ENCODE data around the gene MACROD2.

MACROD2 gene

DNA sequence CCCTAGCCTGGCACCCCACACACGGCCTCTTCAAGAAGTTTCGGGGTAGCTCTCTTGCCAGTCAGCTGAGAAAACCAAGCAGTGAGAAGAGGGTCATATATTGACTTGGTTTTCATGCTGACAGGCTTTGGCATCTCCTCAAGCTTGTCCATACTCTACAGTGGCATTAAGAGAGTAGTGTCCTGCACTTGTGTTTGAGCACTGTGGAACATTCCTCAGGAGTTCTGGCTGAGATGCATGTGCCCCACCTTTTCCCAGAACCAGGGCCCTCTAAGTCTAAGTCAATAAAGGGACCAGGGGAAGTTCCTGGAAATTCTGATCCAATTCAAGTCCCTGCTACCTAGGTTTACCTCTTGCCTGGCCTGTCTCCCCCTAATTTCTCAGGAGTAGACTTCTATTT lies 886.2 kb downstream of the MACROD2 start:
- H3K4me1 ChIP-seq (ENCODE audit: control insufficient read depth, insufficient read depth, low read length), result no peaks in the 10 kb centered on the region
- WGBS, 2 experiments, result 91 to 93% methylated on average over 2 of the region's 2 CpGs
- no peaks in the 10 kb centered on the region for H3K36me3 ChIP-seq (ENCODE audit: control insufficient read depth, insufficient read depth, low read length)
- H3K4me3 ChIP-seq (ENCODE audit: insufficient read depth, low read depth, low read length), result no peak overlapping the region
- no peaks in the 10 kb centered on the region for H3K9me3 ChIP-seq (ENCODE audit: control insufficient read depth, low read length)
- H3K27ac ChIP-seq (ENCODE audit: insufficient read depth, low read depth, low read length, poor library complexity, severe bottlenecking), result no peak overlapping the region
- no peaks in the 10 kb centered on the region for H3K27me3 ChIP-seq (ENCODE audit: control insufficient read depth, insufficient read depth, low read length, poor library complexity, severe bottlenecking)

DNA sequence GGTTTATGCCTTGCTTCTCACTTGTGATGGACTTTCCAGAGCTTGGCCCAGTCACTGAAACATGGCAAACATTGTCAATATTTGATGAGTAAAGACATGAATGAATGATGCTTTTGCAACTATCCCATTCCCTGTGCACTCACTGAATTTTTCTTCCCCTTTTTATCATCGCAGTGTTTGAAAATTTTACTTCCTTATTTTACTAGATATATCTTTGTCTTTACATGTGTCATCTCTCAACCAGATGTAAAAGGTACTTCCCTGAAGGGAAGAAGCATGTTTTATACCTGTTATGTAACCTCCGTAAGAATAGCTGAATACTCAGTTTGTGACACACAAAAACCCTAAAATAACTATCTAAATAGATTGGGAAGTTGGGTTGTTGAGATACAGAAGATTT lies 886.8 kb downstream of the MACROD2 start:
- H3K4me1 ChIP-seq (ENCODE audit: control insufficient read depth, insufficient read depth, low read length), result no peaks in the 10 kb centered on the region
- no peak overlapping the region for H3K4me3 ChIP-seq (ENCODE audit: insufficient read depth, low read depth, low read length)
- H3K27ac ChIP-seq (ENCODE audit: insufficient read depth, low read depth, low read length, poor library complexity, severe bottlenecking), result no peak overlapping the region
- WGBS, 2 experiments, result 70% methylated on average over 2 of the region's 2 CpGs; no CpG with 5 or more reads in 1 of the 2 experiments
- H3K36me3 ChIP-seq (ENCODE audit: control insufficient read depth, insufficient read depth, low read length), result no peaks in the 10 kb centered on the region
- H3K27me3 ChIP-seq (ENCODE audit: control insufficient read depth, insufficient read depth, low read length, poor library complexity, severe bottlenecking), result no peaks in the 10 kb centered on the region
- H3K9me3 ChIP-seq (ENCODE audit: control insufficient read depth, low read length), result no peaks in the 10 kb centered on the region

GRCh38 chr20:14882846-14883245 lies 887.5 kb downstream of the MACROD2 start:
- no peaks in the 10 kb centered on the region for H3K4me1 ChIP-seq (ENCODE audit: control insufficient read depth, insufficient read depth, low read length)
- no peaks in the 10 kb centered on the region for H3K9me3 ChIP-seq (ENCODE audit: control insufficient read depth, low read length)
- no peaks in the 10 kb centered on the region for H3K36me3 ChIP-seq (ENCODE audit: control insufficient read depth, insufficient read depth, low read length)
- H3K27ac ChIP-seq (ENCODE audit: insufficient read depth, low read depth, low read length, poor library complexity, severe bottlenecking), result no peak overlapping the region
- H3K4me3 ChIP-seq (ENCODE audit: insufficient read depth, low read depth, low read length), result no peak overlapping the region
- no peaks in the 10 kb centered on the region for H3K27me3 ChIP-seq (ENCODE audit: control insufficient read depth, insufficient read depth, low read length, poor library complexity, severe bottlenecking)

GRCh38 chr20:14883324-14883723 lies 888.0 kb downstream of the MACROD2 start:
- H3K27ac ChIP-seq (ENCODE audit: insufficient read depth, low read depth, low read length, poor library complexity, severe bottlenecking), result no peak overlapping the region
- no peaks in the 10 kb centered on the region for H3K4me1 ChIP-seq (ENCODE audit: control insufficient read depth, insufficient read depth, low read length)
- H3K9me3 ChIP-seq (ENCODE audit: control insufficient read depth, low read length), result no peaks in the 10 kb centered on the region
- no peak overlapping the region for H3K4me3 ChIP-seq (ENCODE audit: insufficient read depth, low read depth, low read length)
- WGBS, 2 experiments, result 86 to 96% methylated on average over 1 of the region's 1 CpG
- H3K27me3 ChIP-seq (ENCODE audit: control insufficient read depth, insufficient read depth, low read length, poor library complexity, severe bottlenecking), result no peaks in the 10 kb centered on the region
- H3K36me3 ChIP-seq (ENCODE audit: control insufficient read depth, insufficient read depth, low read length), result no peaks in the 10 kb centered on the region

- no peaks in the 10 kb centered on the region for H3K36me3 ChIP-seq (ENCODE audit: control insufficient read depth, insufficient read depth, low read length)
- H3K27ac ChIP-seq (ENCODE audit: insufficient read depth, low read depth, low read length, poor library complexity, severe bottlenecking), result no peak overlapping the region
- no peaks in the 10 kb centered on the region for H3K27me3 ChIP-seq (ENCODE audit: control insufficient read depth, insufficient read depth, low read length, poor library complexity, severe bottlenecking)
- H3K9me3 ChIP-seq (ENCODE audit: control insufficient read depth, low read length), result no peaks in the 10 kb centered on the region
- WGBS, 2 experiments, result 93 to 100% methylated on average over 1 of the region's 1 CpG
- no peaks in the 10 kb centered on the region for H3K4me1 ChIP-seq (ENCODE audit: control insufficient read depth, insufficient read depth, low read length)
- no peak overlapping the region for H3K4me3 ChIP-seq (ENCODE audit: insufficient read depth, low read depth, low read length)
These were observed 890.3 kb downstream of the MACROD2 start for GRCh38 chr20:14885661-14886060.

- no peaks in the 10 kb centered on the region for H3K9me3 ChIP-seq (ENCODE audit: control insufficient read depth, low read length)
- H3K4me1 ChIP-seq (ENCODE audit: control insufficient read depth, insufficient read depth, low read length), result no peaks in the 10 kb centered on the region
- no peaks in the 10 kb centered on the region for H3K27me3 ChIP-seq (ENCODE audit: control insufficient read depth, insufficient read depth, low read length, poor library complexity, severe bottlenecking)
- H3K4me3 ChIP-seq (ENCODE audit: insufficient read depth, low read depth, low read length), result no peak overlapping the region
- WGBS, 2 experiments, result 84 to 85% methylated on average over 3 of the region's 3 CpGs
- no peaks in the 10 kb centered on the region for H3K36me3 ChIP-seq (ENCODE audit: control insufficient read depth, insufficient read depth, low read length)
- H3K27ac ChIP-seq (ENCODE audit: insufficient read depth, low read depth, low read length, poor library complexity, severe bottlenecking), result no peak overlapping the region
These were observed 892.8 kb downstream of the MACROD2 start for GRCh38 chr20:14888134-14888533.

GRCh38 chr20:14889496-14890255 lies 894.4 kb downstream of the MACROD2 start:
- no peaks in the 10 kb centered on the region for H3K4me1 ChIP-seq (ENCODE audit: control insufficient read depth, insufficient read depth, low read length)
- H3K4me3 ChIP-seq (ENCODE audit: insufficient read depth, low read depth, low read length), result no peak overlapping the region
- 90 to 91% methylated on average over 5 of the region's 5 CpGs for WGBS, 2 experiments
- H3K27me3 ChIP-seq (ENCODE audit: control insufficient read depth, insufficient read depth, low read length, poor library complexity, severe bottlenecking), result no peaks in the 10 kb centered on the region
- no peaks in the 10 kb centered on the region for H3K36me3 ChIP-seq (ENCODE audit: control insufficient read depth, insufficient read depth, low read length)
- H3K9me3 ChIP-seq (ENCODE audit: control insufficient read depth, low read length), result no peaks in the 10 kb centered on the region
- H3K27ac ChIP-seq (ENCODE audit: insufficient read depth, low read depth, low read length, poor library complexity, severe bottlenecking), result no peak overlapping the region

GRCh38 chr20:14890713-14891112 lies 895.4 kb downstream of the MACROD2 start:
- Histone ChIP-seq H3K9me3 (ENCODE audit: control insufficient read depth, low read length) (no peaks in the 10 kb centered on the region), H3K36me3 (ENCODE audit: control insufficient read depth, insufficient read depth, low read length) (no peaks in the 10 kb centered on the region), H3K27ac (ENCODE audit: insufficient read depth, low read depth, low read length, poor library complexity, severe bottlenecking) (no peak overlapping the region), H3K4me3 (ENCODE audit: insufficient read depth, low read depth, low read length) (no peak overlapping the region), H3K27me3 (ENCODE audit: control insufficient read depth, insufficient read depth, low read length, poor library complexity, severe bottlenecking) (no peaks in the 10 kb centered on the region), H3K4me1 (ENCODE audit: control insufficient read depth, insufficient read depth, low read length) (no peaks in the 10 kb centered on the region)

- Histone ChIP-seq H3K4me1 (ENCODE audit: control insufficient read depth, insufficient read depth, low read length) (no peaks in the 10 kb centered on the region), H3K4me3 (ENCODE audit: insufficient read depth, low read depth, low read length) (no peak overlapping the region), H3K27ac (ENCODE audit: insufficient read depth, low read depth, low read length, poor library complexity, severe bottlenecking) (no peak overlapping the region), H3K9me3 (ENCODE audit: control insufficient read depth, low read length) (no peaks in the 10 kb centered on the region), H3K36me3 (ENCODE audit: control insufficient read depth, insufficient read depth, low read length) (no peaks in the 10 kb centered on the region), H3K27me3 (ENCODE audit: control insufficient read depth, insufficient read depth, low read length, poor library complexity, severe bottlenecking) (no peaks in the 10 kb centered on the region)
- WGBS, 2 experiments, result 83 to 88% methylated on average over 4 of the region's 4 CpGs
These were observed 897.5 kb downstream of the MACROD2 start for GRCh38 chr20:14892782-14893181.

DNA sequence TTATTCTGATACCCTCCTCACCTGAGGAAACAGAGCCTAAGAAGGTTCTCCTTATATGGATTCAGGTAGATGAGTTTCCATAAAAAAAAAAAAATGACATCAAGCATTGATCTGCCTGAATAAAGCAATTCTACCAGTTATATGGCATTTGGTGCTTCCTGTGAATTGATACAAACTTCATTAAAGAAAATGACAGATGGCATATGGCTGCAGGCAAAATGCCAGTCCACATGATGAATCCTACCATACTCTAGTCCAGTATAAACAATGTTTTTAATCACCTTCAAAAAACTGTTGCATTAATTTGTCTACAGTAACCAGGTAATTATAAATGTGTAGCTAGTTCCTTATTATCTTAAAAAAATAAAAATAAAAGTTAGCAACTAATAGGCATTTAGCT lies 901.3 kb downstream of the MACROD2 start:
- H3K9me3 ChIP-seq (ENCODE audit: control insufficient read depth, low read length), result peaks cover 2% of the 10 kb centered on the region
- H3K4me3 ChIP-seq (ENCODE audit: insufficient read depth, low read depth, low read length), result no peak overlapping the region
- no peaks in the 10 kb centered on the region for H3K36me3 ChIP-seq (ENCODE audit: control insufficient read depth, insufficient read depth, low read length)
- H3K4me1 ChIP-seq (ENCODE audit: control insufficient read depth, insufficient read depth, low read length), result no peaks in the 10 kb centered on the region
- no peak overlapping the region for H3K27ac ChIP-seq (ENCODE audit: insufficient read depth, low read depth, low read length, poor library complexity, severe bottlenecking)
- H3K27me3 ChIP-seq (ENCODE audit: control insufficient read depth, insufficient read depth, low read length, poor library complexity, severe bottlenecking), result no peaks in the 10 kb centered on the region

- WGBS, 2 experiments, result 94% methylated on average over 1 of the region's 1 CpG
- no peak overlapping the region for H3K4me3 ChIP-seq (ENCODE audit: insufficient read depth, low read depth, low read length)
- no peaks in the 10 kb centered on the region for H3K36me3 ChIP-seq (ENCODE audit: control insufficient read depth, insufficient read depth, low read length)
- H3K4me1 ChIP-seq (ENCODE audit: control insufficient read depth, insufficient read depth, low read length), result no peaks in the 10 kb centered on the region
- H3K27ac ChIP-seq (ENCODE audit: insufficient read depth, low read depth, low read length, poor library complexity, severe bottlenecking), result no peak overlapping the region
- H3K27me3 ChIP-seq (ENCODE audit: control insufficient read depth, insufficient read depth, low read length, poor library complexity, severe bottlenecking), result no peaks in the 10 kb centered on the region
- H3K9me3 ChIP-seq (ENCODE audit: control insufficient read depth, low read length), result peaks cover 2% of the 10 kb centered on the region
These were observed 902.3 kb downstream of the MACROD2 start for GRCh38 chr20:14897608-14898007.
